ENCODE measurements around the gene ZNF140. TPM values are rescaled to one million over a fixed set of nuclear protein-coding genes. Genes with fewer than 3 reads are reported as not detected.

ZNF140 gene
- total and polyA plus RNA-seq, 2 of the 4 experiments (the other 2 are of a cell fraction), result 8.3 to 25.8 TPM

DNA sequence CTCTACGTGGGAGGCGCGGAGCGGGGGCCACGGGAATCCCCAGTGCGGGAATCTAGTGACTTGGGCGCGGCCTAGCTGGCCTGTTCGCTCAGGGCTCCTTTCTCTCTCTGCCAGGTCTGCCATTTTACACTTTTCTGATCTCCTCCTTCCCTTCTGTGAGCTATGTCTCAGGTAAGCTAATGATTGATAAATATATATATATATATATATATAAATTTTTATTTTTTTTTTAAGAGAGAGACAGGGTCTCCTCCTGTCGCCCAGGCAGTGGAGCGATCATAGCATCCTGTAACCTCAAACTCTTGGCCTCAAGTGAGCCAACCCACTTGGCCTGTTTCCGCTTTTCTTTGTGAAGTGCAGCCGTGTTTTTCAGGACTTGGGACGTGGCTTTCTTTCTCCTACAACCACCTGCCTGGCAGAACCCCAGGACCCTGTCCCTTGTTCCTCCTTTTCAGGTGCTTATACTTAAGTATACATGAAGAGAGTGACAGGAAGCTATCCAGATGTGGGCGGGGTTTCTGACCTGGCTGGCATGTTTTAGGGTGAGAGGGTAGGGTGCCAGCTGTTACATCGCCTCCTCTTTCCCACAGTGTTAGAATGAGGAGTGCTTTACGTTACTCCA is 547 bp downstream of the ZNF140 start:
- Histone ChIP-seq H3K18ac (ENCODE audit: low read depth, low read length) (no peak overlapping the region; the same call in 1 of the 2 replicates), H3K9ac (ENCODE audit: low read depth, low read length) (peak overlapping the region; percentile 88), H2BK15ac (ENCODE audit: low read depth, low read length) (no peak overlapping the region), H3K9me3 (ENCODE audit: control insufficient read depth, insufficient read depth, low read length) (peaks cover 48% of the 10 kb centered on the region), H3K14ac (replicated peaks; ENCODE audit: low read depth, low read length) (peak overlapping the region; percentile 70), H4K5ac (ENCODE audit: low read depth, low read length) (peak overlapping the region; percentile 89), H3K27ac (ENCODE audit: insufficient read depth, low read length) (peak overlapping the region; percentile 86), H2BK5ac (ENCODE audit: low read depth, low read length, poor library complexity, severe bottlenecking) (peak overlapping the region; percentile 85), H4K20me1 (ENCODE audit: insufficient read depth, low read length) (no peaks in the 10 kb centered on the region; the same call in 1 of the 2 replicates), H3K27me3 (ENCODE audit: control insufficient read depth, insufficient read depth, low read length) (no peaks in the 10 kb centered on the region), H2BK20ac (ENCODE audit: low read depth, low read length) (no peak overlapping the region), H2AK5ac (ENCODE audit: low read depth, low read length) (peak overlapping the region; percentile 70), H3K4me3 (ENCODE audit: insufficient read depth, low read depth, low read length) (peak overlapping the region; percentile 90), H2AFZ (replicated peaks; ENCODE audit: low read length, poor library complexity) (peak overlapping the region; percentile 100), H3K4ac (ENCODE audit: low read depth, low read length) (peak overlapping the region; percentile 66), H2BK120ac (ENCODE audit: low read depth, low read length) (no peak overlapping the region), H3K9me1 (ENCODE audit: insufficient read depth, low read length) (no peaks in the 10 kb centered on the region), H4K91ac (ENCODE audit: insufficient read depth, low read depth, low read length) (peak overlapping the region; percentile 82), H3K23ac (ENCODE audit: low read depth, low read length) (no peak overlapping the region), H3K4me2 (ENCODE audit: low read depth, low read length) (peak overlapping the region; percentile 96), H4K8ac (ENCODE audit: low read depth in 2 of 2, low read length in 2 of 2) (peak overlapping the region; percentile 63 to 80; a peak in 3 of 4 replicates), H3K79me1 (ENCODE audit: low read depth in 1 of 2, low read length in 2 of 2) (peaks cover 15 to 24% of the 10 kb centered on the region in 2 experiments), H3K56ac (ENCODE audit: extremely low read depth, insufficient read depth, low read length) (peak overlapping the region; percentile 78), H3K36me3 (ENCODE audit: control insufficient read depth, insufficient read depth, low read length) (peaks cover 27% of the 10 kb centered on the region), H2AK9ac (replicated peaks; ENCODE audit: low read depth, low read length, poor library complexity) (peak overlapping the region; percentile 66), H3K4me1 (ENCODE audit: control insufficient read depth, insufficient read depth, low read length) (no peaks in the 10 kb centered on the region; the same call in 1 of the 2 replicates)
- in situ Hi-C loops (cut with MboI; ENCODE audit: low sequenced_read_pairs), result no loop called here
- ChIA-PET CTCF (no interaction called here), POLR2A (ENCODE audit: unreplicated experiment) (no interaction called here)
- dilution Hi-C loops (cut with HindIII; ENCODE audit: low sequenced_read_pairs, unreplicated experiment), result no loop called here
- no peak for DNase-seq
- TF ChIP-seq MAZ (IDR thresholded peaks at IDR 0.05; ENCODE audit: borderline replicate concordance, low read depth, low read length) (no peak), POLR2A (IDR thresholded peaks at IDR 0.05; ENCODE audit: low read depth, low read length) (no peak), CEBPB (IDR thresholded peaks at IDR 0.05; ENCODE audit: low read depth, low read length) (no peak), RCOR1 (IDR thresholded peaks at IDR 0.05; ENCODE audit: insufficient replicate concordance, low read length) (no peak), MAFK (IDR thresholded peaks at IDR 0.05; ENCODE audit: low read depth, low read length) (no peak), RFX5 (IDR thresholded peaks at IDR 0.05; ENCODE audit: low read depth, low read length) (no peak), FOS (IDR thresholded peaks at IDR 0.05; ENCODE audit: low read depth, low read length) (no peak), BHLHE40 (IDR thresholded peaks at IDR 0.05; ENCODE audit: low read depth, low read length) (no peak), NFE2L2 (IDR thresholded peaks at IDR 0.05; ENCODE audit: low read depth, low read length) (no peak), RAD21 (IDR thresholded peaks at IDR 0.05; ENCODE audit: low read length) (no peak)
- TF ChIP-seq, protein P1, sequence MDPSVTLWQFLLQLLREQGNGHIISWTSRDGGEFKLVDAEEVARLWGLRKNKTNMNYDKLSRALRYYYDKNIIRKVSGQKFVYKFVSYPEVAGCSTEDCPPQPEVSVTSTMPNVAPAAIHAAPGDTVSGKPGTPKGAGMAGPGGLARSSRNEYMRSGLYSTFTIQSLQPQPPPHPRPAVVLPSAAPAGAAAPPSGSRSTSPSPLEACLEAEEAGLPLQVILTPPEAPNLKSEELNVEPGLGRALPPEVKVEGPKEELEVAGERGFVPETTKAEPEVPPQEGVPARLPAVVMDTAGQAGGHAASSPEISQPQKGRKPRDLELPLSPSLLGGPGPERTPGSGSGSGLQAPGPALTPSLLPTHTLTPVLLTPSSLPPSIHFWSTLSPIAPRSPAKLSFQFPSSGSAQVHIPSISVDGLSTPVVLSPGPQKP (IDR thresholded peaks at IDR 0.05; ENCODE audit: borderline replicate concordance, low read depth, low read length), result no peak
- TF ChIP-seq, protein P2, sequence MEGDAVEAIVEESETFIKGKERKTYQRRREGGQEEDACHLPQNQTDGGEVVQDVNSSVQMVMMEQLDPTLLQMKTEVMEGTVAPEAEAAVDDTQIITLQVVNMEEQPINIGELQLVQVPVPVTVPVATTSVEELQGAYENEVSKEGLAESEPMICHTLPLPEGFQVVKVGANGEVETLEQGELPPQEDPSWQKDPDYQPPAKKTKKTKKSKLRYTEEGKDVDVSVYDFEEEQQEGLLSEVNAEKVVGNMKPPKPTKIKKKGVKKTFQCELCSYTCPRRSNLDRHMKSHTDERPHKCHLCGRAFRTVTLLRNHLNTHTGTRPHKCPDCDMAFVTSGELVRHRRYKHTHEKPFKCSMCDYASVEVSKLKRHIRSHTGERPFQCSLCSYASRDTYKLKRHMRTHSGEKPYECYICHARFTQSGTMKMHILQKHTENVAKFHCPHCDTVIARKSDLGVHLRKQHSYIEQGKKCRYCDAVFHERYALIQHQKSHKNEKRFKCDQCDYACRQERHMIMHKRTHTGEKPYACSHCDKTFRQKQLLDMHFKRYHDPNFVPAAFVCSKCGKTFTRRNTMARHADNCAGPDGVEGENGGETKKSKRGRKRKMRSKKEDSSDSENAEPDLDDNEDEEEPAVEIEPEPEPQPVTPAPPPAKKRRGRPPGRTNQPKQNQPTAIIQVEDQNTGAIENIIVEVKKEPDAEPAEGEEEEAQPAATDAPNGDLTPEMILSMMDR (conservative IDR thresholded peaks at IDR 0.05; ENCODE audit: low read depth, low read length), result no peak
- TF ChIP-seq, protein P3, sequence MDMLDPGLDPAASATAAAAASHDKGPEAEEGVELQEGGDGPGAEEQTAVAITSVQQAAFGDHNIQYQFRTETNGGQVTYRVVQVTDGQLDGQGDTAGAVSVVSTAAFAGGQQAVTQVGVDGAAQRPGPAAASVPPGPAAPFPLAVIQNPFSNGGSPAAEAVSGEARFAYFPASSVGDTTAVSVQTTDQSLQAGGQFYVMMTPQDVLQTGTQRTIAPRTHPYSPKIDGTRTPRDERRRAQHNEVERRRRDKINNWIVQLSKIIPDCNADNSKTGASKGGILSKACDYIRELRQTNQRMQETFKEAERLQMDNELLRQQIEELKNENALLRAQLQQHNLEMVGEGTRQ (IDR thresholded peaks at IDR 0.05; ENCODE audit: low read depth, low read length), result no peak
- 0% methylated on average over 1 of the region's 17 CpGs; no CpG with 5 or more reads in 1 of the 2 experiments for WGBS, 2 experiments (ENCODE audit: extremely low coverage in 2 of 2, insufficient read length in 1 of 2)
- BruUV-seq (replicated peaks), result no TSS peak
- no peak for ATAC-seq (ENCODE audit: low read depth)
- intact Hi-C loops (cut with micrococcal nuclease), result loop anchor here (2.0 kb wide), 1 partner anchor 50 kb away; the partner anchor contains the start of genes ZNF10 and ZNF891
